Measurements from ENCODE around the gene RSPO1. TPM values are rescaled to one million over a fixed set of nuclear protein-coding genes. Genes with fewer than 3 reads are reported as not detected.
"Not testable (repeated sequence)": the region's sequence is repeated elsewhere in the genome, so short reads cannot be mapped to it uniquely, and the experiment has no call there.

The RSPO1 gene, protein sequence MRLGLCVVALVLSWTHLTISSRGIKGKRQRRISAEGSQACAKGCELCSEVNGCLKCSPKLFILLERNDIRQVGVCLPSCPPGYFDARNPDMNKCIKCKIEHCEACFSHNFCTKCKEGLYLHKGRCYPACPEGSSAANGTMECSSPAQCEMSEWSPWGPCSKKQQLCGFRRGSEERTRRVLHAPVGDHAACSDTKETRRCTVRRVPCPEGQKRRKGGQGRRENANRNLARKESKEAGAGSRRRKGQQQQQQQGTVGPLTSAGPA
- total RNA-seq, result not detected
- not detected for polyA plus RNA-seq

DNA sequence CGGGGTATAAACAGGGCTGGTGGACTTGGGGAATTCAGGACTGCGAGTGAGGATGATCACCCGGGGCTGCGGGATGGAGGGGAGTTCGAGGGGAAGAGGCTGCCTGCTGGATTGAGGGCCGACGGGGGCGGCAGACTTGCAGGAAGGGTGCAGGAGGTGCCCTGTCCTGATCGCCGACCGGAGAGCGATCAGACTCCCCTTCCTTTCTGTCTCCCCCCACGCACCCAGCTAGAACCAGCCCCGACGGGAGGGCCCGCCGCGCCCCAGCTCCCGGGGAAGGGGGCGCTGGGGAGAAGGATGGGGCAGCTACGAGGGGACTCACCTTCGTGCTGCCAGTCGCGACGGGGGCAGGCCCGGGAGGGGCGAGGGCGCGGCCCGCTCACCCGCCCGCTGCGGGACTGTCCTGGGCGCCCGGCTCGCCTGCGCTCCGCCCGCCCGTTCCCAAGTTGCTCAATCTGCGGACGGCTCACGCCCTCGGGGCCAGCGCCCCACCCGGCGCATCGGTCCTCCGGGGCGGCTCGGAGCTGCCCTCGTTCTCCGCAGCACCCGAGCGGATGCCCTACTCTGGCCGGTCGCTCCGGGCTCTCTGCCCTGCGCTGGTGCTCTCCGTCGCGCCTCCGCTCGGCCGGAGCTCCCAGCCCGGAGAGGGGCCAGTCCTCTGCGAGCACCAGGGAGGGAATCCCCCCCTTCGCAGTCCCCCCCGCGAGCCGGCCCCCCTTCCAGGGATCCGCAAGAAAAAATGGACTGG is at the start of gene RSPO1:
TSS of gene RSPO1 (minus strand) at position 649 of the 748 bp plus-strand sequence. CDS start 5,231 bp downstream, outside the sequence.
- Mint-ChIP-seq H3K36me3 (no peaks in the 10 kb centered on the region), H3K4me1 (peaks cover 0 to 14% (median 1%) of the 10 kb centered on the region in 4 donors), H3K27me3 (peaks cover 70% of the 10 kb centered on the region), H3K27ac (no peak within 1 kb of the TSS), H3K9me3 (peaks cover 0 to 3% (median 0%) of the 10 kb centered on the region in 7 donors), H3K4me3 (peak within 1 kb of the TSS in 2 of 4 donors; percentile 59 to 65)
- Histone ChIP-seq H3K9me3 (ENCODE audit: control insufficient read depth in 2 of 2, low read length in 2 of 2) (no peaks in the 10 kb centered on the region), H3K4me3 (ENCODE audit: low read depth, low read length) (no peak within 1 kb of the TSS), H3K36me3 (ENCODE audit: control insufficient read depth, insufficient read depth, low read length) (no peaks in the 10 kb centered on the region), H3K27ac (ENCODE audit: insufficient read depth, low read length, poor library complexity, severe bottlenecking) (no peak within 1 kb of the TSS), H3K27me3 (ENCODE audit: control insufficient read depth, insufficient read depth, low read length) (peaks cover 42% of the 10 kb centered on the region), H3K4me1 (ENCODE audit: control insufficient read depth, insufficient read depth, low read length, poor library complexity, severe bottlenecking) (no peaks in the 10 kb centered on the region)
- no peak for DNase-seq
- no peak for ATAC-seq (ENCODE audit: low read depth in 2 of 2)

DNA sequence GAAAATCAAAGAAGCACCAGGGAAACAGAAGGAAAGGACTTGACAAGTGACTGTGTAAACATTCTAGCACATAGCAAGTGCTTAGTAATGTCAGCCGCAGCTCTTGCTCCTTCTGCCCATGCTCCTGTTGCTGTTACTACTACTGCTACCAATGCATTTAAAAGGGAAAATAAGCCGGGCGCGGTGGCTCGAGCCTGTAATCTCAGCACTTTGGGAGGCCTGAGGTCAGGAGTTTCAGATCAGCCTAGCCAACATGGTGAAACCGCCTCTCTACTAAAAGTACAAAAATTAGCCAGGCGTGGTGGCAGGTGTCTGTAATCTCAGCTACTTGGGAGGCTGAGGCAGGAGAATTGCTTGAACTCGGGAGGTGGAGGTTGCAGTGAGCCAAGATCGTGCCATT is 49.5 kb upstream of the RSPO1 start:
- ATAC-seq (ENCODE audit: low read depth in 2 of 2); H3K27ac Mint-ChIP-seq; H3K4me3 Mint-ChIP-seq; H3K27ac ChIP-seq (ENCODE audit: insufficient read depth, low read length, poor library complexity, severe bottlenecking); H3K4me3 ChIP-seq (ENCODE audit: low read depth, low read length); H3K4me1 ChIP-seq (ENCODE audit: control insufficient read depth, insufficient read depth, low read length, poor library complexity, severe bottlenecking); H3K27me3 ChIP-seq (ENCODE audit: control insufficient read depth, insufficient read depth, low read length); DNase-seq; H3K9me3 Mint-ChIP-seq; H3K9me3 ChIP-seq (ENCODE audit: control insufficient read depth in 2 of 2, low read length in 2 of 2); H3K27me3 Mint-ChIP-seq: not testable (repeated sequence)
- peaks cover 30% of the 10 kb centered on the region for H3K36me3 Mint-ChIP-seq
- peaks cover 9 to 20% (median 16%) of the 10 kb centered on the region in 4 donors for H3K4me1 Mint-ChIP-seq
- H3K36me3 ChIP-seq (ENCODE audit: control insufficient read depth, insufficient read depth, low read length), result peaks cover 33% of the 10 kb centered on the region

DNA sequence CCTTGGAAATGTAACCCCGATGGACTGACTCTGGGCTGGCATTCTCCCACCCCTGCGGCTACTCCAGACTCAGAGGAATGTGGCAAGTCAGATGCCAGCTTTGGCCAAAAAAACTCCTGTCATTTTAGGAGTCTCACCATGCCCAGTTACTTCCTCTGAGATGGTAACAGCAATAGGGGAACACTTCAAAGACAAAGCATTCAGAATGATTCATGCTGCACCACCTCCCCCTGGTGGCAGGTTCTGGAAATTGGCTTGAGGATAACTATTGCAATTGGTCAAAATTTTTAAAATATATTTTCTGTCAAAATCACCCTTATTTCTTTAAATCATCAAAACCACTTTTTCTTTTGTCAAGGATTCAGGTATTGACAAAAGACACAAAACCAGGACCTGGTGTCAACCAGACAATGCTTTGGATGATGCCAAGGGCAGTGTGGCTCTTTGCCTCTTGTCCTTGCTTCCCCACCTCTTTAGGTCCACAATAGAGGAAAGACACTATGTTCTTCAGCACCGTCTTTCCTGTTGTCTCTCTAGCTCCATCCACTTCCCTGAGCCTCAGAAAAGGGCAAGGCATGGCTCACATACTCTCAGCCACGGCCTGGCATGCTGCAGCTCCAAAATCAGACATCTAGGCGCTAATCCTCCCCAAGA is 47.8 kb upstream of the RSPO1 start:
- ATAC-seq (ENCODE audit: low read depth in 2 of 2), result peak; percentile 70
- H3K27me3 Mint-ChIP-seq, result no peaks in the 10 kb centered on the region
- H3K9me3 ChIP-seq (ENCODE audit: control insufficient read depth in 2 of 2, low read length in 2 of 2), result no peaks in the 10 kb centered on the region
- no peak overlapping the region for H3K27ac ChIP-seq (ENCODE audit: insufficient read depth, low read length, poor library complexity, severe bottlenecking)
- no peak overlapping the region for H3K4me3 ChIP-seq (ENCODE audit: low read depth, low read length)
- H3K4me3 Mint-ChIP-seq, result no peak overlapping the region
- DNase-seq, result peak; percentile 63 to 79 (median 74)
- H3K4me1 Mint-ChIP-seq, result peaks cover 0 to 7% (median 5%) of the 10 kb centered on the region in 4 donors
- peaks cover 4% of the 10 kb centered on the region for H3K4me1 ChIP-seq (ENCODE audit: control insufficient read depth, insufficient read depth, low read length, poor library complexity, severe bottlenecking)
- H3K27me3 ChIP-seq (ENCODE audit: control insufficient read depth, insufficient read depth, low read length), result no peaks in the 10 kb centered on the region
- H3K36me3 ChIP-seq (ENCODE audit: control insufficient read depth, insufficient read depth, low read length), result peaks cover 33% of the 10 kb centered on the region
- peaks cover 0 to 2% (median 0%) of the 10 kb centered on the region in 7 donors for H3K9me3 Mint-ChIP-seq
- peaks cover 21% of the 10 kb centered on the region for H3K36me3 Mint-ChIP-seq
- peak overlapping the region; percentile 43 to 65 (median 65) for H3K27ac Mint-ChIP-seq

DNA sequence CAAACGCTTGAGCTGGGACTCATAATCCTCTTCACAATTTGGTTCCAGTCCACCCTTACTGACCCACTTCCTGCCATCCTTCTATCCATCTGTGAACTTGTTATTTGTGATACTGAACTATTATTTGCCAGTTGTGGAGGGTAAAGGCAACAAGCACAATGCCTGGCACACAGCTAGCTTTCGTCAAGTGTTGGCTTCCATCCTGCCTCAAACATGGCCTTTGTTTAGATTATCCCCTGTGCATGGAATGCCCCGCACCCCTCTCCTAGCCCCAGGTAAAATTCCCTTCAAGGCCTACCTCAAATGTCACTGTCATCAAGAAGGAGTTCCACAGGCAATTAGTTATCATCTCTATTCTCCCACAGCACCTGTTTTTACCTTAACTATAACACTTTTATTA is 46.2 kb upstream of the RSPO1 start:
- DNase-seq (no peak), ATAC-seq (ENCODE audit: low read depth in 2 of 2) (no peak)
- no peaks in the 10 kb centered on the region for H3K27me3 ChIP-seq (ENCODE audit: control insufficient read depth, insufficient read depth, low read length)
- H3K27ac ChIP-seq (ENCODE audit: insufficient read depth, low read length, poor library complexity, severe bottlenecking), result no peak overlapping the region
- no peak overlapping the region for H3K4me3 ChIP-seq (ENCODE audit: low read depth, low read length)
- Mint-ChIP-seq H3K4me1 (peaks cover 0 to 7% (median 5%) of the 10 kb centered on the region in 4 donors), H3K27ac (no peak overlapping the region), H3K9me3 (peaks cover 0 to 2% (median 0%) of the 10 kb centered on the region in 7 donors), H3K4me3 (no peak overlapping the region), H3K27me3 (no peaks in the 10 kb centered on the region), H3K36me3 (peaks cover 21% of the 10 kb centered on the region)
- H3K36me3 ChIP-seq (ENCODE audit: control insufficient read depth, insufficient read depth, low read length), result peaks cover 26% of the 10 kb centered on the region
- peaks cover 4% of the 10 kb centered on the region for H3K4me1 ChIP-seq (ENCODE audit: control insufficient read depth, insufficient read depth, low read length, poor library complexity, severe bottlenecking)
- H3K9me3 ChIP-seq (ENCODE audit: control insufficient read depth in 2 of 2, low read length in 2 of 2), result no peaks in the 10 kb centered on the region

DNA sequence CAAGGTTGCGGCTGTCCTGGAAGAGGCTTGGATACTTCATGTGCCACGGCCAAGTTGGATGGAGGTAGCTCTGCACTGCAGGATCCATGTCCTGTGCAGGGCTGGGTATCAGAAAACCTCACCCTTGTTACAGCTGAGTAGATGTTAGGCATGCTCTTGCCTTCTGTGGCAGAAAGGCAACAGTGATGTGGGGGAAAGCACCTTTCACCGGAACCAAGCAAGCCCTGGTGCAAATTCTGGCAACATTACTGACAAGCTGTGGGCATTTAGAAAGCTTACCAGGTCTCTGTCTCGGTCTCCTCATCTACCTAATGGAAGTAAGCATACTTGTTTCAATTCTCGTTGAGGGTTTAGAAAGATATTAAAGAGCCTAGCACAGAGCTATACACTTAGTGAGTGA is 43.1 kb upstream of the RSPO1 start:
- no peak overlapping the region for H3K27ac ChIP-seq (ENCODE audit: insufficient read depth, low read length, poor library complexity, severe bottlenecking)
- Mint-ChIP-seq H3K4me3 (no peak overlapping the region), H3K9me3 (peaks cover 0 to 2% (median 0%) of the 10 kb centered on the region in 7 donors), H3K27ac (peak overlapping the region in 1 of 3 donors; percentile 75), H3K27me3 (no peaks in the 10 kb centered on the region), H3K36me3 (peaks cover 3% of the 10 kb centered on the region), H3K4me1 (peaks cover 0 to 22% (median 7%) of the 10 kb centered on the region in 4 donors)
- H3K4me3 ChIP-seq (ENCODE audit: low read depth, low read length), result no peak overlapping the region
- H3K4me1 ChIP-seq (ENCODE audit: control insufficient read depth, insufficient read depth, low read length, poor library complexity, severe bottlenecking), result peaks cover 20% of the 10 kb centered on the region
- DNase-seq (no peak), ATAC-seq (ENCODE audit: low read depth in 2 of 2) (no peak)
- H3K27me3 ChIP-seq (ENCODE audit: control insufficient read depth, insufficient read depth, low read length), result no peaks in the 10 kb centered on the region
- no peaks in the 10 kb centered on the region for H3K9me3 ChIP-seq (ENCODE audit: control insufficient read depth in 2 of 2, low read length in 2 of 2)
- H3K36me3 ChIP-seq (ENCODE audit: control insufficient read depth, insufficient read depth, low read length), result peaks cover 2% of the 10 kb centered on the region

DNA sequence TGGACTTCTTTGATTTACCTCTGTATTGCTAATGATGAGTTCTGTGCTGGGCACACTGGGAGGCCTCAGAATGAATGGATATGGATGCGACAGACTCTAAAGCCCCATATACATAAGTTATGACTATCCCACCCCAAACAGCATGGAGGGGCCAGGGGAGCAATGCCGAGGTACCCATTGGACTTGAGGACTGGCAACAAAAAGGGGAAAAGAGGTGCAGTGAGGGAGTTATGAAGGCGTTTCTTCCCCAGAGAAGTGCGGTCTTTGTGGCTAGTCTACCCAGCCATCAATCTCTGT is 42.4 kb upstream of the RSPO1 start:
- H3K36me3 Mint-ChIP-seq, result no peaks in the 10 kb centered on the region

DNA sequence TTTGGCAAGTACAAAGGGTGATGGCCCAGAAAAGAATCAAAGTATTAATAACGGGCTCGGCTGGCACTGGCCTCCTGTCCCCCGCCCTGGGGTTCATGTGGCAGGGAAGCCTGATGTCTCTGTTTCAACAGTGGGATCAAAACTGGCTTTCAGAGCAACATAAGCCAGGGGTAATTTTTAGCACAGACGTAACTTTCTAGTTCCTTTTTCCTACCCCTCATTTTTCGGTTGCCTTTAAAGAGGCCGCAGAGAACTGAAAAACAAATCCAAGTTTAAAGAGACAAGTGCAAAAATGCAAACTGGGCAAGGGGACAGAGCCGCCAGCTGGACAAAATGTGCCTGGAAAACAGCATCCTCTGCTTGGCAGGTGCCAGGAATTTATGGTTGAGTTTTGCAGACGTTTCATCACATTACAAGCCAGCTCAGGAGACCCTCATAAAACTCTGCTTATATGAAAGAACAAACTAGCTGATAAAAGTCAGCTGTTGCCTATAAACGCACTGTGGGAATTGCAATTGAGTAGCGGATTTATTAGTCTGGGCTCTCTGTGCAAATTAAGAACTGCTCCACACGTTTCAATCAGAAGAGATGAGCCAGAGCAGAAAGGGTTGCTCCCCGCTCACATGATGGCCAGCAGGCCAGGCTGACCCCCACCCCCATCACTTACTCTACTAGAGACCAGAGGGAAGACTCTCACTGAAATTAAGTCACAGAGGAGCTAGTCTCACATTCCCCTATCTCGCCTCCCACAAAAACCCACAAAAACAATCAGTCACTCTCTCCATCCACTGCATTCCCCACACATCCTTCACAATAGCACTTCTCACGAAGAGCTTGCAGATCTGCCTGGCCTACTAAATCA is 41.8 kb upstream of the RSPO1 start:
- no peaks in the 10 kb centered on the region for H3K36me3 Mint-ChIP-seq
- ATAC-seq (ENCODE audit: low read depth in 2 of 2) (no peak), DNase-seq (no peak)
- peaks cover 2% of the 10 kb centered on the region for H3K27me3 Mint-ChIP-seq
- Histone ChIP-seq H3K27ac (ENCODE audit: insufficient read depth, low read length, poor library complexity, severe bottlenecking) (no peak overlapping the region), H3K27me3 (ENCODE audit: control insufficient read depth, insufficient read depth, low read length) (no peaks in the 10 kb centered on the region), H3K4me1 (ENCODE audit: control insufficient read depth, insufficient read depth, low read length, poor library complexity, severe bottlenecking) (peaks cover 17% of the 10 kb centered on the region), H3K4me3 (ENCODE audit: low read depth, low read length) (no peak overlapping the region), H3K9me3 (ENCODE audit: control insufficient read depth in 2 of 2, low read length in 2 of 2) (no peaks in the 10 kb centered on the region), H3K36me3 (ENCODE audit: control insufficient read depth, insufficient read depth, low read length) (no peaks in the 10 kb centered on the region)
- peak overlapping the region in 2 of 3 donors; percentile 34 to 71 for H3K27ac Mint-ChIP-seq
- peaks cover 0 to 19% (median 5%) of the 10 kb centered on the region in 4 donors for H3K4me1 Mint-ChIP-seq
- peak overlapping the region in 1 of 4 donors; percentile 17 for H3K4me3 Mint-ChIP-seq
- H3K9me3 Mint-ChIP-seq, result peaks cover 0 to 2% (median 0%) of the 10 kb centered on the region in 7 donors

More for the DNA sequence above, 42.4 kb upstream of the RSPO1 start:
- H3K27ac ChIP-seq (ENCODE audit: insufficient read depth, low read length, poor library complexity, severe bottlenecking), result no peak overlapping the region
- no peak for ATAC-seq (ENCODE audit: low read depth in 2 of 2)
- H3K27me3 ChIP-seq (ENCODE audit: control insufficient read depth, insufficient read depth, low read length), result no peaks in the 10 kb centered on the region
- no peak overlapping the region for H3K4me3 ChIP-seq (ENCODE audit: low read depth, low read length)
- DNase-seq, result no peak
- H3K4me3 Mint-ChIP-seq, result peak overlapping the region in 1 of 4 donors; percentile 17
- H3K9me3 ChIP-seq (ENCODE audit: control insufficient read depth in 2 of 2, low read length in 2 of 2), result no peaks in the 10 kb centered on the region
- peak overlapping the region in 1 of 3 donors; percentile 71 for H3K27ac Mint-ChIP-seq
- H3K36me3 ChIP-seq (ENCODE audit: control insufficient read depth, insufficient read depth, low read length), result no peaks in the 10 kb centered on the region
- H3K4me1 Mint-ChIP-seq, result peaks cover 0 to 19% (median 6%) of the 10 kb centered on the region in 4 donors
- H3K4me1 ChIP-seq (ENCODE audit: control insufficient read depth, insufficient read depth, low read length, poor library complexity, severe bottlenecking), result peaks cover 18% of the 10 kb centered on the region
- no peaks in the 10 kb centered on the region for H3K27me3 Mint-ChIP-seq
- H3K9me3 Mint-ChIP-seq, result peaks cover 0 to 2% (median 0%) of the 10 kb centered on the region in 7 donors
